ENCODE measurements around the gene THSD7B. TPM values are rescaled to one million over a fixed set of nuclear protein-coding genes. Genes with fewer than 3 reads are reported as not detected.

Gene THSD7B
- total and polyA plus RNA-seq, 10 of the 15 experiments (the other 5 are each of a cell fraction or from before 2014, with no cell fraction given) = 0.03 to 0.56 (median 0.28) TPM

DNA sequence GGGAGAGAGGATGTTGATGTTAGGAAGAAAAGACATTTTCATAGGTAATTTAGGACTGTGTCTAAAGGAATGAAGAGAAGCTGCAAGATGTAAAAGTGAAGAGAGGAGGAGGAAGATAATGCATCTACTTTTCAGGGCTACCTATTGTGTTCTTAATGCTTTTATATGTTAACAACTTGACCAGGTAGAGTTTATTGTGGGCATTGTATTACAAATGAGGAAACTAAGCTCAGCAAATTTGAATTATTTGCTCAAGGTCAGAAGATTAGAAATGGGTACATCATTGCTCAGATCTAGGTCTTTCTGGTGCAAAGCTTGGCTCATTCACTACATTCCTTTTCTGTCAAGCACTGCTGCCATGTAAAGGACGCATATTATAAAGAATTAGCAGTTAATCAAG lies 441.7 kb downstream of the THSD7B start:
- no peaks in the 10 kb centered on the region for H3K4me1 ChIP-seq (ENCODE audit: control insufficient read depth, insufficient read depth, low read length)
- in situ Hi-C loops (cut with MboI) (no loop called here), intact Hi-C loops (cut with micrococcal nuclease; ENCODE audit: unreplicated experiment) (no loop called here)
- DNase-seq (ENCODE audit: low read depth, low spot score) (no peak), ATAC-seq (no peak), FAIRE-seq (no peak)
- H3K9ac ChIP-seq (ENCODE audit: control insufficient read depth, insufficient read depth, low read length) = no peak overlapping the region
- no peaks in the 10 kb centered on the region for H3K36me3 ChIP-seq (ENCODE audit: control insufficient read depth in 2 of 2, insufficient read depth in 2 of 2, low read length in 1 of 2)
- ChIA-PET RAD21 (ENCODE audit: unreplicated experiment) (interaction anchor here (1.0 to 3.1 kb wide), 8 partner anchors 15 to 86 kb away, joined by 3 to 23 read pairs (median 3); no protein-coding TSS in a partner anchor), POLR2A (interaction anchor here (1.0 to 1.4 kb wide), 2 partner anchors 15 to 83 kb away, joined by 8 read pairs; no protein-coding TSS in a partner anchor), SMC1A (ENCODE audit: uncharacterized antibody, unreplicated experiment) (interaction anchor here (0.6 to 2.8 kb wide), 9 partner anchors 12 to 1190 kb away, joined by 3 to 12 read pairs (median 4); no protein-coding TSS in a partner anchor), CTCF (interaction anchor here (0.7 to 1.5 kb wide), 4 partner anchors 8 to 34 kb away, joined by 3 to 6 read pairs (median 4); no protein-coding TSS in a partner anchor)
- 0% methylated on average over 1 of the region's 1 CpG for WGBS (ENCODE audit: insufficient coverage, insufficient replicate concordance, low lambda C conversion rate, missing lambda C conversion rate)
- H3K9me3 ChIP-seq (replicated peaks; ENCODE audit: control insufficient read depth, insufficient read depth, low read length) = no peaks in the 10 kb centered on the region
- H4K20me1 ChIP-seq (ENCODE audit: control insufficient read depth, insufficient read depth) = no peaks in the 10 kb centered on the region
- H3K4me3 ChIP-seq = no peak overlapping the region
- H3K27ac ChIP-seq (ENCODE audit: control insufficient read depth, insufficient read depth) = no peak overlapping the region
- no peaks in the 10 kb centered on the region for H3K79me2 ChIP-seq (ENCODE audit: control insufficient read depth, insufficient read depth, low read length)
- H3K27me3 ChIP-seq (replicated peaks in 1 of 2; ENCODE audit: control insufficient read depth in 2 of 2, insufficient read depth in 2 of 2, low read length in 1 of 2) = no peaks in the 10 kb centered on the region
- TF ChIP-seq E4F1 (IDR thresholded peaks at IDR 0.05; ENCODE audit: borderline replicate concordance, partially characterized antibody) (no peak), IRF5 (IDR thresholded peaks at IDR 0.05; ENCODE audit: borderline replicate concordance) (no peak), PAX5 (IDR thresholded peaks at IDR 0.05; ENCODE audit: borderline replicate concordance, low read depth, low read length) (no peak), SPI1 (IDR thresholded peaks at IDR 0.05; ENCODE audit: borderline replicate concordance, insufficient read depth, low read depth, low read length) (no peak), ZBTB33 (IDR thresholded peaks at IDR 0.05) (no peak), SKIL (IDR thresholded peaks at IDR 0.05; ENCODE audit: low read depth, poor library complexity, severe bottlenecking) (no peak), FOXK2 (IDR thresholded peaks at IDR 0.05) (no peak), MYB (IDR thresholded peaks at IDR 0.05; ENCODE audit: borderline replicate concordance, low read depth, low read length) (no peak), TCF7 (IDR thresholded peaks at IDR 0.05; ENCODE audit: borderline replicate concordance) (no peak)
- TF ChIP-seq, protein P1, sequence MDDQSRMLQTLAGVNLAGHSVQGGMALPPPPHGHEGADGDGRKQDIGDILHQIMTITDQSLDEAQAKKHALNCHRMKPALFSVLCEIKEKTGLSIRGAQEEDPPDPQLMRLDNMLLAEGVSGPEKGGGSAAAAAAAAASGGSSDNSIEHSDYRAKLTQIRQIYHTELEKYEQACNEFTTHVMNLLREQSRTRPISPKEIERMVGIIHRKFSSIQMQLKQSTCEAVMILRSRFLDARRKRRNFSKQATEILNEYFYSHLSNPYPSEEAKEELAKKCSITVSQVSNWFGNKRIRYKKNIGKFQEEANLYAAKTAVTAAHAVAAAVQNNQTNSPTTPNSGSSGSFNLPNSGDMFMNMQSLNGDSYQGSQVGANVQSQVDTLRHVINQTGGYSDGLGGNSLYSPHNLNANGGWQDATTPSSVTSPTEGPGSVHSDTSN (IDR thresholded peaks at IDR 0.05; ENCODE audit: insufficient replicate concordance, low read depth, low read length) = no peak
- TF ChIP-seq, protein P2, sequence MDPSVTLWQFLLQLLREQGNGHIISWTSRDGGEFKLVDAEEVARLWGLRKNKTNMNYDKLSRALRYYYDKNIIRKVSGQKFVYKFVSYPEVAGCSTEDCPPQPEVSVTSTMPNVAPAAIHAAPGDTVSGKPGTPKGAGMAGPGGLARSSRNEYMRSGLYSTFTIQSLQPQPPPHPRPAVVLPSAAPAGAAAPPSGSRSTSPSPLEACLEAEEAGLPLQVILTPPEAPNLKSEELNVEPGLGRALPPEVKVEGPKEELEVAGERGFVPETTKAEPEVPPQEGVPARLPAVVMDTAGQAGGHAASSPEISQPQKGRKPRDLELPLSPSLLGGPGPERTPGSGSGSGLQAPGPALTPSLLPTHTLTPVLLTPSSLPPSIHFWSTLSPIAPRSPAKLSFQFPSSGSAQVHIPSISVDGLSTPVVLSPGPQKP (IDR thresholded peaks at IDR 0.05; ENCODE audit: low read depth, low read length) = no peak
- no TSS peak for BruUV-seq (replicated peaks)
- H3K4me2 ChIP-seq (ENCODE audit: control insufficient read depth, insufficient read depth) = no peak overlapping the region
- H2AFZ ChIP-seq (ENCODE audit: control insufficient read depth, low read depth, low read length) = no peak overlapping the region
